Adrenal gland (tissue), 12 donors: ENCODE results near the gene SERPINA4. TPM values are rescaled to one million over a fixed set of nuclear protein-coding genes. Genes with fewer than 3 reads are reported as not detected.

Experiments used
- DNase-seq, 7 donors: peaks; one replicate each; pipeline ENCODE4 v3.0.0-alpha.2; 2019 to 2020
- H3K27ac ChIP-seq, 5 donors: fragments of 200-600 bp; sonication (generic) in 4 of 5; 1 replicate in 3 of 5; 2 replicates in 2 of 5; pipeline versions ENCODE4 v1.5.1 to v1.8.0; 2016 to 2020; ENCODE audit warnings: mild to moderate bottlenecking in 1 of 5
- H3K27me3 ChIP-seq: fragments of 200-600 bp; 2 replicates; pipeline ENCODE4 v1.8.0; 2021
- H3K36me3 ChIP-seq, 2 donors: fragments of 200-600 bp; replicated peaks in 1 of 2; 1 replicate in 1 of 2; 2 replicates in 1 of 2; pipeline versions ENCODE4 v1.5.1 to v1.8.0; 2018 to 2022
- H3K4me1 ChIP-seq, 2 donors: fragments of 200-600 bp; replicated peaks in 1 of 2; 1 replicate in 1 of 2; 2 replicates in 1 of 2; pipeline versions ENCODE4 v1.5.1 to v1.8.0; 2018 to 2021
- H3K4me3 ChIP-seq, 4 donors: fragments of 200-600 bp; sonication (generic) in 3 of 4; one replicate each; pipeline ENCODE4 v1.5.1; 2016 to 2018
- H3K9me3 ChIP-seq, 3 donors: fragments of 200-600 bp; sonication (generic) in 1 of 3; replicated peaks in 1 of 3; 1 replicate in 2 of 3; 2 replicates in 1 of 3; pipeline versions ENCODE4 v1.5.1 to v1.8.0; 2016 to 2021
- CTCF ChIP-seq, 6 experiments: fragments of 450-650 bp in 4 of 6; fragments of 200-600 bp in 2 of 6; sonication (generic) in 1 of 6; IDR thresholded peaks; 1 replicate in 5 of 6; 2 replicates in 1 of 6; pipeline versions ENCODE4 v1.5.1 to v1.8.0; 2016 to 2021; ENCODE audit warnings: antibody characterized with exemption in 6 of 6, mild to moderate bottlenecking in 2 of 6, moderate library complexity in 1 of 6
- POLR2A ChIP-seq, 2 donors: fragments of 450-650 bp; IDR thresholded peaks; one replicate each; pipeline ENCODE4 v1.6.1; 2017; ENCODE audit warnings: antibody characterized with exemption in 2 of 2, mild to moderate bottlenecking in 2 of 2, moderate library complexity in 1 of 2
- WGBS, 4 donors: extraction: QIAGEN DNeasy Blood & Tissue Kit in 2 of 4; methylation state at CpG; one replicate each; pipeline versions ENCODE4 v1.1.5 to v1.1.7; 2013 to 2017; 5-methylcytosine and 5-hydroxymethylcytosine counted together
- intact Hi-C, 2 donors: fragments of 100-400 bp; cut with DNase I; formaldehyde crosslinking; loops; one replicate each; pipeline versions ENCODE4 v1.14.1 to v1.15.0; 2022 to 2023
- polyA plus RNA-seq, 3 donors: library from polyadenylated mRNA; stranded (reverse); fragments of 200-250 nt in 2 of 3; fragments of 350-450 nt in 1 of 3; fragmentation: Illumina TruSeq in 1 of 3; extraction: RNeasy Lipid Tissue Mini Kit (QIAGEN cat#74804) in 1 of 3; gene quantifications; one replicate each; pipeline ENCODE4 v1.2.3, GENCODE V29; 2013 to 2014
- total RNA-seq, 9 donors: library from RNA; depleted of rRNA in 4 of 9; stranded (reverse); fragments of >200 nt in 4 of 9; fragments of 120-200 nt in 1 of 9; fragmentation: NEBNext Ultra II Directional in 1 of 9; extraction: Animal tissue kit (Norgen Biotek cat#: 25700) in 1 of 9; gene quantifications; one replicate each; pipeline versions ENCODE4 v1.1.0 to v1.2.4, GENCODE V29; 2013 to 2023
- donor health status: healthy with polysubstance abuse.
- donor health status: Bipolar disorder and iron deficiency.
- donor health status: DM: yes; HTN: yes; CAD: no.
- donor health status: DM: no; HTN: no; CAD: no.
- donor health status: DM: no; HTN: no; CAD: no.
- donor health status: DM: yes; HTN: yes; CAD: no.

Gene SERPINA4
- total and polyA plus RNA-seq, 12 donors: 0.06 to 0.31 (median 0.11) TPM; not detected in 9

- no peaks in the 10 kb centered on the region for H3K9me3 ChIP-seq
- intact Hi-C loops: no loop called here
These were observed 780 bp downstream of the SERPINA4 start for GRCh38 chr14:94562022-94562421.

GRCh38 chr14:94562941-94563883 lies 2.0 kb downstream of the SERPINA4 start:
- H3K27me3 ChIP-seq: no peaks in the 10 kb centered on the region

More at GRCh38 chr14:94562022-94562421, 780 bp downstream of the SERPINA4 start:
- no peak overlapping the region for H3K27ac ChIP-seq
- TF ChIP-seq CTCF (IDR thresholded peaks at IDR 0.05): no peak
- TF ChIP-seq POLR2A (IDR thresholded peaks at IDR 0.05): no peak
- DNase-seq: no peak
- no peaks in the 10 kb centered on the region for H3K27me3 ChIP-seq
- no peak overlapping the region for H3K4me3 ChIP-seq
- no peaks in the 10 kb centered on the region for H3K36me3 ChIP-seq
- H3K4me1 ChIP-seq: no peaks in the 10 kb centered on the region
- WGBS, 4 donors: 85 to 92% (median 89%) methylated on average over 5 of the region's 5 CpGs

GRCh38 chr14:94564381-94564780 lies 3.1 kb downstream of the SERPINA4 start:
- H3K4me3 ChIP-seq: no peak overlapping the region
- H3K9me3 ChIP-seq: no peaks in the 10 kb centered on the region
- TF ChIP-seq POLR2A (IDR thresholded peaks at IDR 0.05) (no peak), CTCF (IDR thresholded peaks at IDR 0.05) (no peak)
- intact Hi-C loops: no loop called here
- no peak for DNase-seq
- H3K36me3 ChIP-seq: no peaks in the 10 kb centered on the region
- no peaks in the 10 kb centered on the region for H3K27me3 ChIP-seq
- no peaks in the 10 kb centered on the region for H3K4me1 ChIP-seq
- no peak overlapping the region for H3K27ac ChIP-seq

More at GRCh38 chr14:94562941-94563883, 2.0 kb downstream of the SERPINA4 start:
- no peaks in the 10 kb centered on the region for H3K4me1 ChIP-seq
- no peaks in the 10 kb centered on the region for H3K36me3 ChIP-seq
- no peak overlapping the region for H3K27ac ChIP-seq
- no peak overlapping the region for H3K4me3 ChIP-seq
- DNase-seq: no peak
- 88 to 96% (median 90%) methylated on average over 14 to 16 of the region's 16 CpGs for WGBS, 4 donors
- intact Hi-C loops: no loop called here
- H3K9me3 ChIP-seq: no peaks in the 10 kb centered on the region
- TF ChIP-seq POLR2A (IDR thresholded peaks at IDR 0.05): no peak
- TF ChIP-seq CTCF (IDR thresholded peaks at IDR 0.05): no peak

- 82 to 91% (median 87%) methylated on average over 7 to 9 of the region's 9 CpGs for WGBS, 4 donors
- intact Hi-C loops: no loop called here
- H3K27ac ChIP-seq: no peak overlapping the region
- no peaks in the 10 kb centered on the region for H3K36me3 ChIP-seq
- H3K4me3 ChIP-seq: no peak overlapping the region
- no peaks in the 10 kb centered on the region for H3K4me1 ChIP-seq
- no peaks in the 10 kb centered on the region for H3K27me3 ChIP-seq
- TF ChIP-seq POLR2A (IDR thresholded peaks at IDR 0.05) (no peak), CTCF (IDR thresholded peaks at IDR 0.05) (no peak)
- H3K9me3 ChIP-seq: no peaks in the 10 kb centered on the region
- peak in 1 of 7 donors; percentile 27 for DNase-seq
These were observed 6.9 kb downstream of the SERPINA4 start for GRCh38 chr14:94568186-94568585.
